WTC11 (cell line): ENCODE results near the gene SPINK2. TPM values are rescaled to one million over a fixed set of nuclear protein-coding genes. Genes with fewer than 3 reads are reported as not detected.

Experiments used
- ATAC-seq: fragments of 200-7000 bp; cut with Tn5 transposase; 2 replicates; pipeline ENCODE4 v1.10.0; 2021; ENCODE audit warnings: mild to moderate bottlenecking, moderate library complexity
- CTCF ChIA-PET: fragments of 300-600 bp; sonication (Branson Sonifier 250); formaldehyde crosslinking; loops from one replicate; lab custom pipeline; 2021; ENCODE audit warnings: antibody characterized with exemption; lab: Charles Lee
- POLR2A ChIA-PET: fragments of 350-600 bp; sonication (Branson Sonifier 250); formaldehyde crosslinking; loops from one replicate; lab custom pipeline; 2021; ENCODE audit warnings: antibody characterized with exemption; lab: Charles Lee
- DNase-seq: peaks from one replicate; pipeline ENCODE4 v3.0.0; 2021; ENCODE audit warnings: low spot score
- H3K27ac Mint-ChIP-seq: 2 replicates; pipeline ENCODE4 v1.8.0; 2021; ENCODE audit warnings: mixed read lengths
- H3K27me3 Mint-ChIP-seq: 2 replicates; pipeline ENCODE4 v1.8.0; 2021; ENCODE audit warnings: low read depth, mild to moderate bottlenecking, moderate library complexity, mixed read lengths
- H3K36me3 Mint-ChIP-seq: 2 replicates; pipeline ENCODE4 v1.8.0; 2021; ENCODE audit warnings: mixed read lengths
- H3K4me1 Mint-ChIP-seq: 2 replicates; pipeline ENCODE4 v1.8.0; 2022; ENCODE audit warnings: mixed read lengths
- H3K4me3 Mint-ChIP-seq: 2 replicates; pipeline ENCODE4 v1.8.0; 2021; ENCODE audit warnings: mild to moderate bottlenecking, moderate library complexity, mixed read lengths
- H3K9me3 Mint-ChIP-seq: 2 replicates; pipeline ENCODE4 v1.8.0; 2021; ENCODE audit warnings: mixed read lengths
- ELF4 ChIP-seq: sonication (generic); formaldehyde crosslinking; IDR thresholded peaks from 2 replicates; pipeline ENCODE4 v1.8.1; 2022; ENCODE audit warnings: low read depth, mild to moderate bottlenecking, moderate library complexity, missing genetic modification reagents
- ERG ChIP-seq: fragments of 250-450 bp; sonication (Bioruptor Pico); IDR thresholded peaks from 2 replicates; pipeline ENCODE4 v1.8.0; 2021; ENCODE audit warnings: mild to moderate bottlenecking
- GTF2I ChIP-seq: fragments of 250-450 bp; sonication (Bioruptor Pico); conservative IDR thresholded peaks from 2 replicates; pipeline ENCODE4 v1.4.0; 2021; ENCODE audit warnings: mild to moderate bottlenecking
- IRF2 ChIP-seq: sonication (generic); formaldehyde crosslinking; IDR thresholded peaks from 2 replicates; pipeline ENCODE4 v1.8.0; 2022; ENCODE audit warnings: low read depth, missing genetic modification reagents, borderline replicate concordance
- MXD4 ChIP-seq: fragments of 250-450 bp; sonication (Bioruptor Pico); IDR thresholded peaks from 2 replicates; pipeline ENCODE4 v1.8.0; 2021; ENCODE audit warnings: mild to moderate bottlenecking, moderate library complexity, borderline replicate concordance
- NFE2L1 ChIP-seq: sonication (generic); formaldehyde crosslinking; IDR thresholded peaks from 2 replicates; pipeline ENCODE4 v1.8.1; 2023; ENCODE audit warnings: missing genetic modification reagents
- NR2C2 ChIP-seq: sonication (generic); formaldehyde crosslinking; IDR thresholded peaks from 2 replicates; pipeline ENCODE4 v1.8.0; 2022; ENCODE audit warnings: mild to moderate bottlenecking, missing genetic modification reagents
- PREB ChIP-seq: sonication (generic); formaldehyde crosslinking; IDR thresholded peaks from 2 replicates; pipeline ENCODE4 v1.8.1; 2022; ENCODE audit warnings: mild to moderate bottlenecking, missing genetic modification reagents, moderate library complexity, borderline replicate concordance
- RORB ChIP-seq: fragments of 250-450 bp; sonication (Bioruptor Pico); IDR thresholded peaks from 2 replicates; pipeline ENCODE4 v1.9.0; 2021; ENCODE audit warnings: mild to moderate bottlenecking
- ZBTB21 ChIP-seq: sonication (generic); formaldehyde crosslinking; IDR thresholded peaks from 2 replicates; pipeline ENCODE4 v1.8.1; 2023; ENCODE audit warnings: mild to moderate bottlenecking, missing genetic modification reagents, borderline replicate concordance
- ZNF121 ChIP-seq: sonication (generic); formaldehyde crosslinking; IDR thresholded peaks from 2 replicates; pipeline ENCODE4 v1.8.0; 2023; ENCODE audit warnings: missing genetic modification reagents
- ZNF263 ChIP-seq: sonication (generic); formaldehyde crosslinking; IDR thresholded peaks from 2 replicates; pipeline ENCODE4 v1.8.1; 2022; ENCODE audit warnings: low read depth, mild to moderate bottlenecking, moderate library complexity, missing genetic modification reagents
- ZNF281 ChIP-seq: sonication (generic); formaldehyde crosslinking; IDR thresholded peaks from 2 replicates; pipeline ENCODE4 v1.8.0; 2023; ENCODE audit warnings: mild to moderate bottlenecking, missing genetic modification reagents
- ZNF425 ChIP-seq: fragments of 250-450 bp; sonication (Bioruptor Pico); conservative IDR thresholded peaks from 2 replicates; pipeline ENCODE4 v1.9.0; 2021; ENCODE audit warnings: mild to moderate bottlenecking
- total RNA-seq: library from RNA; stranded (reverse); gene quantifications from 3 replicates; pipeline ENCODE4 v1.2.3, GENCODE V29; 2021
- TF ChIP-seq, protein P1 (sequence below): sonication (generic); formaldehyde crosslinking; IDR thresholded peaks from 2 replicates; pipeline ENCODE4 v1.8.1; 2023; ENCODE audit warnings: mild to moderate bottlenecking, missing genetic modification reagents, moderate library complexity
- TF ChIP-seq, protein P2 (sequence below): sonication (generic); formaldehyde crosslinking; conservative IDR thresholded peaks from 2 replicates; pipeline ENCODE4 v1.8.1; 2023; ENCODE audit warnings: mild to moderate bottlenecking, low read depth, missing genetic modification reagents, moderate library complexity
- TF ChIP-seq, protein P3 (sequence below): fragments of 200-600 bp; IDR thresholded peaks from 2 replicates; pipeline ENCODE4 v1.8.0; 2022; ENCODE audit warnings: antibody characterized with exemption
- TF ChIP-seq, protein P4 (sequence below): fragments of 250-450 bp; sonication (Bioruptor Pico); IDR thresholded peaks from 2 replicates; pipeline ENCODE4 v1.9.0; 2021; ENCODE audit warnings: mild to moderate bottlenecking

The SPINK2 gene
- total RNA-seq, 1 experiment from 2014 or later: 0.92 TPM

- no peak overlapping the region for H3K27ac Mint-ChIP-seq
- POLR2A ChIA-PET: no interaction called here
- no peaks in the 10 kb centered on the region for H3K36me3 Mint-ChIP-seq
- ATAC-seq (no peak), DNase-seq (no peak)
- H3K4me3 Mint-ChIP-seq: no peak overlapping the region
- H3K9me3 Mint-ChIP-seq: no peaks in the 10 kb centered on the region
- H3K4me1 Mint-ChIP-seq: peaks cover 6% of the 10 kb centered on the region; the same call in 1 of the 2 replicates
- CTCF ChIA-PET: interaction anchor here (0.5 kb wide), 1 partner anchor 296 kb away, joined by 3 read pairs; no protein-coding TSS in a partner anchor
- TF ChIP-seq GTF2I (CRISPR knock-in tag) (no peak), ZNF121 (no peak), ELF4 (CRISPR knock-in tag) (no peak), PREB (CRISPR knock-in tag) (no peak), NFE2L1 (CRISPR knock-in tag) (no peak), ZNF263 (CRISPR knock-in tag) (no peak), RORB (no peak)
- TF ChIP-seq, protein P1, sequence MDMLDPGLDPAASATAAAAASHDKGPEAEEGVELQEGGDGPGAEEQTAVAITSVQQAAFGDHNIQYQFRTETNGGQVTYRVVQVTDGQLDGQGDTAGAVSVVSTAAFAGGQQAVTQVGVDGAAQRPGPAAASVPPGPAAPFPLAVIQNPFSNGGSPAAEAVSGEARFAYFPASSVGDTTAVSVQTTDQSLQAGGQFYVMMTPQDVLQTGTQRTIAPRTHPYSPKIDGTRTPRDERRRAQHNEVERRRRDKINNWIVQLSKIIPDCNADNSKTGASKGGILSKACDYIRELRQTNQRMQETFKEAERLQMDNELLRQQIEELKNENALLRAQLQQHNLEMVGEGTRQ (CRISPR knock-in tag): no peak
- TF ChIP-seq, protein P2, sequence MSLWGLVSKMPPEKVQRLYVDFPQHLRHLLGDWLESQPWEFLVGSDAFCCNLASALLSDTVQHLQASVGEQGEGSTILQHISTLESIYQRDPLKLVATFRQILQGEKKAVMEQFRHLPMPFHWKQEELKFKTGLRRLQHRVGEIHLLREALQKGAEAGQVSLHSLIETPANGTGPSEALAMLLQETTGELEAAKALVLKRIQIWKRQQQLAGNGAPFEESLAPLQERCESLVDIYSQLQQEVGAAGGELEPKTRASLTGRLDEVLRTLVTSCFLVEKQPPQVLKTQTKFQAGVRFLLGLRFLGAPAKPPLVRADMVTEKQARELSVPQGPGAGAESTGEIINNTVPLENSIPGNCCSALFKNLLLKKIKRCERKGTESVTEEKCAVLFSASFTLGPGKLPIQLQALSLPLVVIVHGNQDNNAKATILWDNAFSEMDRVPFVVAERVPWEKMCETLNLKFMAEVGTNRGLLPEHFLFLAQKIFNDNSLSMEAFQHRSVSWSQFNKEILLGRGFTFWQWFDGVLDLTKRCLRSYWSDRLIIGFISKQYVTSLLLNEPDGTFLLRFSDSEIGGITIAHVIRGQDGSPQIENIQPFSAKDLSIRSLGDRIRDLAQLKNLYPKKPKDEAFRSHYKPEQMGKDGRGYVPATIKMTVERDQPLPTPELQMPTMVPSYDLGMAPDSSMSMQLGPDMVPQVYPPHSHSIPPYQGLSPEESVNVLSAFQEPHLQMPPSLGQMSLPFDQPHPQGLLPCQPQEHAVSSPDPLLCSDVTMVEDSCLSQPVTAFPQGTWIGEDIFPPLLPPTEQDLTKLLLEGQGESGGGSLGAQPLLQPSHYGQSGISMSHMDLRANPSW: no peak
- TF ChIP-seq, protein P3, sequence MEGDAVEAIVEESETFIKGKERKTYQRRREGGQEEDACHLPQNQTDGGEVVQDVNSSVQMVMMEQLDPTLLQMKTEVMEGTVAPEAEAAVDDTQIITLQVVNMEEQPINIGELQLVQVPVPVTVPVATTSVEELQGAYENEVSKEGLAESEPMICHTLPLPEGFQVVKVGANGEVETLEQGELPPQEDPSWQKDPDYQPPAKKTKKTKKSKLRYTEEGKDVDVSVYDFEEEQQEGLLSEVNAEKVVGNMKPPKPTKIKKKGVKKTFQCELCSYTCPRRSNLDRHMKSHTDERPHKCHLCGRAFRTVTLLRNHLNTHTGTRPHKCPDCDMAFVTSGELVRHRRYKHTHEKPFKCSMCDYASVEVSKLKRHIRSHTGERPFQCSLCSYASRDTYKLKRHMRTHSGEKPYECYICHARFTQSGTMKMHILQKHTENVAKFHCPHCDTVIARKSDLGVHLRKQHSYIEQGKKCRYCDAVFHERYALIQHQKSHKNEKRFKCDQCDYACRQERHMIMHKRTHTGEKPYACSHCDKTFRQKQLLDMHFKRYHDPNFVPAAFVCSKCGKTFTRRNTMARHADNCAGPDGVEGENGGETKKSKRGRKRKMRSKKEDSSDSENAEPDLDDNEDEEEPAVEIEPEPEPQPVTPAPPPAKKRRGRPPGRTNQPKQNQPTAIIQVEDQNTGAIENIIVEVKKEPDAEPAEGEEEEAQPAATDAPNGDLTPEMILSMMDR: no peak
- H3K27me3 Mint-ChIP-seq: peaks cover 42% of the 10 kb centered on the region
These were observed 3.5 kb downstream of the SPINK2 start for GRCh38 chr4:56817840-56818491.

GRCh38 chr4:56806666-56807065, 14.8 kb downstream of the SPINK2 start:
- DNase-seq: no peak
- no peak overlapping the region for H3K4me3 Mint-ChIP-seq
- H3K27me3 Mint-ChIP-seq: peaks cover 4% of the 10 kb centered on the region; the same call in 1 of the 2 replicates
- H3K9me3 Mint-ChIP-seq: no peaks in the 10 kb centered on the region; the same call in 1 of the 2 replicates
- H3K36me3 Mint-ChIP-seq: no peaks in the 10 kb centered on the region
- H3K4me1 Mint-ChIP-seq: no peaks in the 10 kb centered on the region
- POLR2A ChIA-PET: no interaction called here
- CTCF ChIA-PET: no interaction called here
- ATAC-seq: no peak
- no peak overlapping the region for H3K27ac Mint-ChIP-seq
- TF ChIP-seq ERG (CRISPR knock-in tag): no peak
- no peak for TF ChIP-seq ZNF425 (CRISPR knock-in tag)
- TF ChIP-seq NR2C2: no peak
- TF ChIP-seq MXD4: no peak
- TF ChIP-seq, protein P4, sequence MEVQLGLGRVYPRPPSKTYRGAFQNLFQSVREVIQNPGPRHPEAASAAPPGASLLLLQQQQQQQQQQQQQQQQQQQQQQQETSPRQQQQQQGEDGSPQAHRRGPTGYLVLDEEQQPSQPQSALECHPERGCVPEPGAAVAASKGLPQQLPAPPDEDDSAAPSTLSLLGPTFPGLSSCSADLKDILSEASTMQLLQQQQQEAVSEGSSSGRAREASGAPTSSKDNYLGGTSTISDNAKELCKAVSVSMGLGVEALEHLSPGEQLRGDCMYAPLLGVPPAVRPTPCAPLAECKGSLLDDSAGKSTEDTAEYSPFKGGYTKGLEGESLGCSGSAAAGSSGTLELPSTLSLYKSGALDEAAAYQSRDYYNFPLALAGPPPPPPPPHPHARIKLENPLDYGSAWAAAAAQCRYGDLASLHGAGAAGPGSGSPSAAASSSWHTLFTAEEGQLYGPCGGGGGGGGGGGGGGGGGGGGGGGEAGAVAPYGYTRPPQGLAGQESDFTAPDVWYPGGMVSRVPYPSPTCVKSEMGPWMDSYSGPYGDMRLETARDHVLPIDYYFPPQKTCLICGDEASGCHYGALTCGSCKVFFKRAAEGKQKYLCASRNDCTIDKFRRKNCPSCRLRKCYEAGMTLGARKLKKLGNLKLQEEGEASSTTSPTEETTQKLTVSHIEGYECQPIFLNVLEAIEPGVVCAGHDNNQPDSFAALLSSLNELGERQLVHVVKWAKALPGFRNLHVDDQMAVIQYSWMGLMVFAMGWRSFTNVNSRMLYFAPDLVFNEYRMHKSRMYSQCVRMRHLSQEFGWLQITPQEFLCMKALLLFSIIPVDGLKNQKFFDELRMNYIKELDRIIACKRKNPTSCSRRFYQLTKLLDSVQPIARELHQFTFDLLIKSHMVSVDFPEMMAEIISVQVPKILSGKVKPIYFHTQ (CRISPR knock-in tag): no peak
- no peak for TF ChIP-seq ZBTB21 (CRISPR knock-in tag)
- TF ChIP-seq IRF2: no peak
- no peak for TF ChIP-seq ZNF281
